NCI-H2171 (cell line): ENCODE results near the gene EEPD1.
A peak's percentile ranks its signal among the peaks of the same experiment; 100 is the strongest.

Experiments
- DNase-seq: peaks from one replicate; lab custom pipeline; 2025; lab: John Stamatoyannopoulos, UW

Gene EEPD1

GRCh38 chr7:36300696-36301350 is 147.8 kb downstream of the EEPD1 start:
- DNase-seq = no peak

- no peak for DNase-seq
These were observed 149.1 kb downstream of the EEPD1 start for GRCh38 chr7:36301914-36302771.

- peak; percentile 86 for DNase-seq
These were observed 150.4 kb downstream of the EEPD1 start for GRCh38 chr7:36303202-36304098.

GRCh38 chr7:36304099-36304425 is 151.0 kb downstream of the EEPD1 start:
- DNase-seq = no peak

- DNase-seq = no peak
These were observed 152.2 kb downstream of the EEPD1 start for GRCh38 chr7:36305226-36305625.

GRCh38 chr7:36305648-36306047 is 152.6 kb downstream of the EEPD1 start:
- no peak for DNase-seq

GRCh38 chr7:36306222-36306621 is 153.2 kb downstream of the EEPD1 start:
- DNase-seq = no peak

- DNase-seq = no peak
These were observed 153.7 kb downstream of the EEPD1 start for GRCh38 chr7:36306722-36307121.

GRCh38 chr7:36308031-36308430 is 155.0 kb downstream of the EEPD1 start:
- no peak for DNase-seq

GRCh38 chr7:36309301-36309700 is 156.2 kb downstream of the EEPD1 start:
- DNase-seq = no peak

GRCh38 chr7:36309716-36310115 is 156.7 kb downstream of the EEPD1 start:
- DNase-seq = no peak

- no peak for DNase-seq
These were observed 157.8 kb downstream of the EEPD1 start for GRCh38 chr7:36310897-36311296.

- no peak for DNase-seq
These were observed 158.5 kb downstream of the EEPD1 start for GRCh38 chr7:36311539-36311938.

GRCh38 chr7:36312064-36312914 is 159.2 kb downstream of the EEPD1 start:
- DNase-seq = peak; percentile 85

- peak; percentile 45 for DNase-seq
These were observed 159.9 kb downstream of the EEPD1 start for GRCh38 chr7:36312915-36313334.

- no peak for DNase-seq
These were observed 160.6 kb downstream of the EEPD1 start for GRCh38 chr7:36313607-36314006.

GRCh38 chr7:36314491-36314890 is 161.4 kb downstream of the EEPD1 start:
- DNase-seq = no peak

- DNase-seq = no peak
These were observed 162.4 kb downstream of the EEPD1 start for GRCh38 chr7:36315309-36315944.

- DNase-seq = no peak
These were observed 163.3 kb downstream of the EEPD1 start for GRCh38 chr7:36316319-36316718.

GRCh38 chr7:36317276-36317675 is 164.2 kb downstream of the EEPD1 start:
- no peak for DNase-seq

- DNase-seq = no peak
These were observed 165.1 kb downstream of the EEPD1 start for GRCh38 chr7:36318116-36318515.
